ENCODE measurements around the gene HMX1.

HMX1 gene

DNA sequence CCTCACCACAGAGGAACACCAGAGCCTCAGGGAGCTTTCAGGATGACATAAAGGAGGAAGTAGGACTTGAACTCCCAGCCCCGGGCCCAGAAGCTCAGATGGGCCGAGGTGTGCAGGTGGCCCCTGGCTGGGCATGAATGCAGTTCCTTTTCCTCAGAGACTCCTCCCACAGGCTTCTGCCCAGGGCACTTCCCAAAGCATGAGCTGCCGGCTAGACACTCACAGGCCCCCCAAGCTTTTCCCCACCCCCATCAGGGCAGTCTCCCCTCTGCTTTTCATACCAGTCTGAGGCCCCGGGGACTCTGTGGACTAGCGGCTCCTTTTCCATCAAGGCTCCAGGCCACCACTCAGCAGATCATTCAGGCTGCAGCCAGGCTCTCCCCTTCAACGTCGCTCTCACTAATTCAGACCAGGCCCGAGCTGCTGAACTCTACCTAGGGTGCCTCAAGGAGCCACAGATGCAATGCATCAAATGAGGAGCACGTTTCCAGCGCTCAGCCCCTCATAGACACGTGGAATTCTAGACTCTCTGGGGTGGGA lies 36.9 kb downstream of the HMX1 start:
- no peak for DNase-seq
- in situ Hi-C loops (cut with MboI; ENCODE audit: low pct_unique_long_range_greater_than_20kb, low sequenced_read_pairs) = no loop called here

DNA sequence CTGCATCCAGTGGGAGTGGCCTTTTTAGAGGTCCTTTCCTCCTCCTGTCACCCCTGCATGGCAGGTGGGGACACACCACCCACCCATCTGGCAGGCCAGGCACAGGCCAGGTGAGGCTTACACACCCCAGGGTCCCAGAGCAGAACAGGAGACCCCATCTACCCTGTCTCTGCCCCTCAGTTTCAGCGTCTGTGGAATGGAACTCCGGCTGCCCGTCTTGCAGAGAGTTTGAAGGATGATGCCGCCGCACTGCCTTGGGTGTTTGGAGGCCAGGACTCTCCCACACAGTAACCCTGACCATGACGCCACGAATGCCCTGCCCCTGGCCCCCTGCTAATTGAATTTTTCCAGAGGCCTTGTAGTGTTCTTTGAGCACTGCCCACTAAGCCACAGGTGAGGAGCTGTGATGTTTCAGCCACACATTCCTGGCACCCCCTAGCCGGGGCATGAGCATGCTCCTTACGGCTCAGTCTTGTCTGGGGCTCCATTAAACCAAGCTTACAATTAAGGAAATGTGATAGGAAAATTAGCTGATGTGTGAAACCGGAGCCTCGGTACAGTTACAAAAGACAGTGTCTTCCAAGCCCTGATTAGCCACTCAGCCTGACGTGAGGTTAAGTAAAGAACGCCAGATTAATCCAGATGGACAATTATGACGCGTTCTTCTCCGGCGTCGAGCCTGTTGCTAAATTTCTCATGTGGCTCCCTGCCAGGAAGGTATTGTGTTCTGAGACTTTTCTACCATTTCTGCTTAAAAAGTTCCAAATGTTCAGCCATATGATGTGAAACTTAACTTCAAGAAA lies 39.3 kb downstream of the HMX1 start:
- in situ Hi-C loops (cut with MboI; ENCODE audit: low pct_unique_long_range_greater_than_20kb, low sequenced_read_pairs) = no loop called here
- DNase-seq = no peak

DNA sequence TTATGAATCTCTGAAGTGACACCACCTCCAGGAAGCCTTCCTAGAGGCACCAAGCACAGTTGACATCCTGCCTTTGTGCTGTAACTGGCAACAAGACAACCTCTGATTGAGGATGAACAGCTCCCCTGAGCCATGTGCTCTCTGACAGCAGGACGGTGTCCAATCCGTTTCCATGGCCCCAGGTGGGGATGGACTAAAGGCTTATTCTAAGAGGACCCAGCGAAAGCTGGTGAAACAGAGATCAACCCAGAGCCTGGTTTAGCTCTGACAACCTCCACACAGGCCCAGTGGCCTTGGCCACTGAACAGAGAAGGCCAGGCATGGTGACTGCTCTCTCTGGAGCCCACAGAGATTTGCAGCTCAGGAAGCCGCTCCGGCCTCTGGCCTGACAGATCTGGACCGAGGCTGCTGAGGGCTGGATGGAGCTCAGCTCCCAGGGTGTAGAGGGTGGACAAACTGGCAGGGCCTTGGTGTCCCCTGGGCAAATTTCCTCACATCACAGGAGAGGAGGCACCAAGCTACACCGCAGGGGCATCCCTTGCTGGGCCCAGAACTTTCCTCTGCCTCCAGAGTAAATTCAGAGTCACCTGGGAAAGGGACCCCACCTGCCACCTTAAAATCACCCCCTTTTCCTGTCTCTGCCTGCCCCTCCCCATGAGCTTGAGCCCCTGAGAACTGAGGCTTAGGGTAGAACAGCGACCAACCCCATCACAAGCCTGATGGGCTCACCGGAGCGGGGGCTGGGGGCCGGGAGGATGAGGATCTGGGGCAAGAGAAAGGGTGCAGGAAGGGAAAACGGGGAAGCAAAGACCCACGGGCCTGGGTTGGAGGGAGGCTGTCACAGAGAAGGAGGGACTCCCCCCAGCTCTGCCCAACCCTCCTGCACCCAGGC lies 40.2 kb downstream of the HMX1 start:
- no peak for DNase-seq
- in situ Hi-C loops (cut with MboI; ENCODE audit: low pct_unique_long_range_greater_than_20kb, low sequenced_read_pairs) = no loop called here

DNA sequence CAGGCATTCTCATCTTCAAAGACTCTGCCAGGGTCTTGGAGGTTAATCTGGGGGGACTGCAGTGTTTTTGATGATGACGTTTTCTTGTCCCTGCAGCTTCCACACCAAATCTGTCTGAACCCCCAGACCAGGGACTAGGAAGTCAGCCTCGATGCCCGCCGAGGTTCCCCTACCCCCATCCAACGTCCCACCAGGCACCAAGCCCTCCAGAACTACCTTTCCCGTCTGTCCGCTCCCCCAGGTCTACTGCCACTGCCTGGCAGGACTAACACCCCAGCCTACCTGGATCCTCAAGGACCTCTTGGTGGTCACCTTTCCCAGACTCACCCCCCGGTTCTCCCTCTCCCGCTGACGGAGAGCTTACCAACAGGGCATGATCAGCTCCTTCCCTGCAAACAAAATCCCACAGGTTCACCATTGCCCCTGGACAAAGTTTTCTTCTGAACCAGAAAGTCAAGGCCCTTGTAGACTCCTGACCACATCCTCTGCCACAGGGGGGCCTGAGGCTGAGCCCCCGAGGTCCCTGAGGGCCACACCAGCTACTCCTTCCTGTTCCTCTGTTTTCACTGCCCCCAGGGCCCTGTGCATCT lies 40.9 kb downstream of the HMX1 start:
- no peak for DNase-seq
- in situ Hi-C loops (cut with MboI; ENCODE audit: low pct_unique_long_range_greater_than_20kb, low sequenced_read_pairs) = no loop called here

DNA sequence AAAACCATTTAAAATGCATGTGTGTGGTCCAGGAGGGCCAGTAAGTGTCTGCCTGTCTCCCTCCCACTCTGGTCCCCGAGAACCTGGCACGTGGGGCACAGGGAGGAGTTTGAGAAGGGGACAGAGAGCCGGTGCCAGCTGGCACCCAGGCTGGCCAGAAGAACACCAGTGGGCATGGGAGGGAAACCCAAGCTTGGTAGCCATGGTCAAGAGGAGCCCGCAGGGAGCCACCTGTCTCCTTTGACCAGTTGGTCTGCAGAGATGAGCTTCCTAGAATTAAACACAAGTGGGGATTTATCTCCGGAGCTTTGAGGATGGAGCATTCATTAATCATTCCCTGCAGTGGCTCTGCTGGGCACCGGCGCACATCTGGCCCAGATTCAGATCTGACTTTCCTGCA lies 41.6 kb downstream of the HMX1 start:
- DNase-seq = no peak

DNA sequence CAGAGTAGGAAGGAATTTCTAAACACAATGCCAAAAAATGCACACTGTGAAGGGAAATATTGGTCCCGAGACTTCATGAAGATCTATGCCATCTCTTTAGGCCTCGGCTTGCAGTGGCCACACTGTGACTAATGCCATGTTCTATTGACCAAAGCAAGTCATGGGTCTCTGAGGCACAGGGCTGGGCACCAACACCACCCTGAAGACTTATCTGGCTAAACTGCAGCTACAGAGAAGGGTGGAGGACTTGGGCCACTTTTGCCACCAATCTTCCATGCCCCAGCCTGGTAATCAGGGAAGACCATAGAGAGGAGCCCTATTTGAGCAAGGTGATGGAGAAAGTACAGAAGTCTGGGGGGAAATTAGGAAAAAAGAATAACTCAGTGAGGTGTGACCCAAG lies 42.1 kb downstream of the HMX1 start:
- no peak for DNase-seq
- in situ Hi-C loops (cut with MboI; ENCODE audit: low pct_unique_long_range_greater_than_20kb, low sequenced_read_pairs) = no loop called here

More for the DNA sequence above, 41.6 kb downstream of the HMX1 start:
- in situ Hi-C loops (cut with MboI; ENCODE audit: low pct_unique_long_range_greater_than_20kb, low sequenced_read_pairs) = no loop called here

DNA sequence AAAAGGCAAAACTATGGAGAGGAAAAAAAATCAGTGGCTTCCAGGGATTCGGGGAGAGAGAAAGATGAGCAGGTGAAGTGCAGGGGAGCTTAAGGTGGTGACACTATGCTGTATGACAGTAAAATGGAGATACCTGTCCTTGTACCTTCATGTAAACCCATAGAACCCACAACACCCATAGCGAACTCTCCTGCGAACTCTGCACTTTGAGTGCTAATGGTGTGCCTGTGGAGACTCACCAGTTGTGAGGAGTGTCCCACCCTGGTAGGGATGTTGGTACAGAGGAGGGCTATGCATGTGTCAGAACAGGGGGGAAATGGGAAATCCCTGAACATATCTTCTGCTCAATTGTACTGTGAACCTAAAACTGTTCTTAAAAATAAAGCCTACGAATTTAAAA lies 42.8 kb downstream of the HMX1 start:
- in situ Hi-C loops (cut with MboI; ENCODE audit: low pct_unique_long_range_greater_than_20kb, low sequenced_read_pairs) = no loop called here
- no peak for DNase-seq

DNA sequence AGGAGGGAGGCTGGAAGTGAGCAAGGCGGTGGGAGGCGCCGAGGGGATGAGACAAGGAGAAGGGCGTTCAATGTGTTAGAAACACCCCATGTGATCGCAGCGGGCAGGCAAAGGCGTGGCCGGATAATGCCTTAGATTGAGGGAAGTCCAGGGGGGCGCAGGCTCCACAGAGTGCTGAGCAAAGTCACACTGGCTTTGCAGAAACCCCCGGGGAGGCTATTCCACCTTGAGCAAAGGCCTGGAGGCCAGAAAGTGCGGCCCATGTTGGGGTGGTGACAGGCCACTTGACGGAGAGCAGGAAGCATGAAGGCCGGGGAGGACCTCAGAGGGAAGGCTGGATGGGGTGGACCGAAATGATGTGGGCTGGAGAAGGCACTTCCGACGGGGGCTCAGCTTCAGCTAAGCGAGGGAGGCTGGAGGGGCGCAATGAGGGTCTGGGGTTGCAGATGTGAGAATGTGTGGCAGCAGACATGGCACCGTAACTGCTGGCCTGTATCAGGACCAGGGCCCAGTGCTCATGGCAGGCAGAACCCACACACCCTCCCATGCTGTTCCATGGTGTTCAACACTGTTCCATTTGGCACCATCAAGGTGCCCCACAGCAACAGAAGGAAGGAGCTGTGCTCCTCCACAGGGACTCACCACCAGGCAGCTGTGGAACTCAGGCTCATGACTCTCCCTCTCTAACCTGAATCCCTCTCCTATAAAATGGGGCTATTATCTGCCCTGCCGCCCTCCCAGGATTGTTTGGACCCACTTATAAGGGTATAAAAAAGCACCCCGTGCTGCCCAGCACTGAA lies 50.3 kb downstream of the HMX1 start:
- in situ Hi-C loops (cut with MboI; ENCODE audit: low pct_unique_long_range_greater_than_20kb, low sequenced_read_pairs) = no loop called here
- DNase-seq = no peak

DNA sequence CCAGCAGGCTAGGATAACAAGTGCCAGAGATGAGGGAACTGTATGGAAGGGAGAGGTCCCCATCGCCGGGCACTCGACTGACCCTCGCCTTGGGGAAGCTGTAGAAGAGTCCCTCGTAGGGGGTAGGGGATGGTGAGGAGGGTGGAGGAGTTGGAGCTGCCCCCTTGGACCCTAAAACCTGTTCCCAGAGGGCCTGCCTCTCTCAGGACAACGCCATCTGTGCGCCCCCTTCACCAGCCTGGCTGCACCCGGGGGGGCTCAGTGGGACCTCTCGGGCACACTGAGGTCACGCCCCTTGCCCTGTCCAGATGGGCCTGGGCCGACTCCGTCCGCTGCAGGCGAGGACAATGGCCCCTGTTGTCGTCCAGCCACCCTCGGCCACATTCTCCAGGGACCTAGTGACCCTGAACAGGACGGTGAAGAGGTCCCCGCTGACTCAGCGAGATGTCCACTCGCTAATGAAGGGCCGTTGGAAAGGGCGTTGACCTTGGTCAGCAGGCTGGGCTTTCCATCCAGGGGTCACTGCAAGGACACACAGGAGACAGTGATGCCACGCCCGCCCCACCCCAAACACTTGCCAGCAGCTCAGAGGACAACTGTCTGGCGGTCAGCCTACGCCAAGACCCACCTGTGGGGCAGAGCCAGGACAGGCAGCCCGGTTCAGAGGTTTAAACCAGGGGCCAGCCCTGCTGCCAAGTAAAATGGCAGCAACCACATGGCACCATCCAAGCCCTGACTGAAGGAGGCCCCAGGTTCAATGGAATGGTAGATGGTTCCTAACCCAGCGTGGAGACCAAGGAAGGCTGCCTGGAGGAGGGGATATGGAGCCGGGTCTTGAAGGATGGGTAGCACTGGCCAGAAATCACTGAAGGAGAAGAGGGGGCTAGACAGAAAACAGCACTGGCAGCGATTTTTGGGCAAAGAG lies 51.2 kb downstream of the HMX1 start:
- in situ Hi-C loops (cut with MboI; ENCODE audit: low pct_unique_long_range_greater_than_20kb, low sequenced_read_pairs) = no loop called here

DNA sequence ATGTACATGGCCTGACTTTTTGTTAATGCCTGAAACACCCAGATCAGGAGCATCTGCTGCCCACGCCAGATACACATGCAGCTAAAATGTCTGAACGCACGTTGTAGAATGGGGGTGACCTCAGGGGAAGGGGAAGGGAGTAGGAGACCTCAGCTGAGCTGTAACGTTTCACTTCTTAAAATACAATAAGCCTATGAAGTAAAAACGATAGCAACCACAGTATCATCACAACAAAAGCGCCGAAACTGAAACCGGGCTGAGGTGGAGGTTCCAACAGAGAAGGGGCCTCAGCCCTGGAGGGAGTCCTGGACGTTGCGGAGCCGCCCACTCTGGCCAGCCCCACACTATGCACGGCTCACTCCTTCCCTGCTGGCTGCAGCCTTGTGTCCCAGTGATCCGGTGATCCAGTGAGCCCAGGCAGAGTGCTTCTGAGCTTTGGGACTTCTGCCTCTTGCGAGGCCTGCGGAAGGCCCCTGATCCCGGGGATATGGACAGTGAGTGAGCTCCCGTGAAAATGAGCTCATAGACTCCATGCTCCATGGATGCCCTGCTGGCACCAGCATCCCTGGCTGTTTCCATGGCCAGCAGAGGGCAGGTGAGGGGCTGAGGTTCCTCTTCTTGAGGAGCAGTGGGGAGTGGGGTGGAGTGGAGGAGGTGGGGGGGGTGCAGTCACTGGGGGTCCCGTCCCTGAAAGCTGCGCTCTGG lies 52.0 kb downstream of the HMX1 start:
- in situ Hi-C loops (cut with MboI; ENCODE audit: low pct_unique_long_range_greater_than_20kb, low sequenced_read_pairs) = no loop called here
- no peak for DNase-seq

More for the DNA sequence above, 51.2 kb downstream of the HMX1 start:
- DNase-seq = no peak

DNA sequence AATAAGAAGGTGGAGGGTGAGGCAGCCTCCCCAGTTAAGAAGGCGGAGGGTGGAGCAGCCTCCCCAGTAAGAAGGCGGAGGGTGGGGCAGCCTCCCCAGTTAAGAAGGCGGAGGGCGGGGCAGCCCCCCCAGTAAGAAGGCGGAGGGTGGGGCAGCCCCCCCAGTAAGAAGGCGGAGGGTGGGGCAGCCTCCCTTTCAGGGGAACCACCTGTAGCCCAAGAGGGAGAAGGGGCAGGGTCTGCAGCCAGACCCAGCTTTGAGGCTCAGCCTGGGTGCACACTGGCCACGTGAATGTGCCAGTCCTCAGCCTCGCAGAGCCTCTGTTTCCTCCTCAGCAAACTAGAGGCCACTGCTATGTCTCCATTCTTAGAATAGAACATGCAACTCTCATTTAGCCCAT lies 52.6 kb downstream of the HMX1 start:
- in situ Hi-C loops (cut with MboI; ENCODE audit: low pct_unique_long_range_greater_than_20kb, low sequenced_read_pairs) = no loop called here
- no peak for DNase-seq

DNA sequence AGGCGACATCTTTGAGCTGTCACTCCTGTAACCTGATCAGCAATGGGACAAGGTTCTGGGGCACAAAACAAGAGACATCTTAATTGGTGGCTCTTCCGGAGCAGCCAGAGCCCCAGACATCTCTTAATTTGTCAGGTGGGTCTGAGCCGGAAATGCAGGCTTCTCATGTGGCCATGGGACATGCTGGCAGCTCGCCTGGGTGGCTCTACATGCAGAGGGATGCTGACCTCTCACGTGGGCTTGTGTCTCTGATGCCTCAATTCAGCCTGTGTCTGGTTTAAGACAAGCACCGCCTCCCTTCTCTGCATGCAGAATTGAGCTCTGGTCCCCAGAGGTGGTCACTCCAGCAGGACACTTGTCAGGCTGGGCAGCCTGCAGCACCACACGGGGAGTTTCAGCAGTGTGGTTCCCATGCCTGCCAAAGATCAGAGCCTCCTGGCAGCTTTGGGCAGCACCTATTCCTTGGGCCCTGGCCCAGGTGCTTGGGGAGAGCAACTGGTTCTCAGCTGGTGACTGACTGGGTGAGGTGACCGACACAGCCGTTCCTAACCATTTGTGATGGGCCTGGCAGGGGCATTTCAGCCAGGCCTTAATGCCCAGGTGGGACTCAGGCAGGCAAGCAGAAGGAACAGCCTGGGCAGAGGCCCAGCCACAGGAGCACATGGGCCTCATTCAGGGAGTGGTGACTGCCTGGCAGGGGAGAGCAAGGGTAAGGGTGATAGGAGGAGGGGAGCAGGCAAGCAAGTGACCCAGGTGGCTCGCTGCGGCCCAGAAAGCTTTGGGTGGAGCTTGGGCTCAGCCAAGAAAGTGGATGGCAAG lies 53.4 kb downstream of the HMX1 start:
- in situ Hi-C loops (cut with MboI; ENCODE audit: low pct_unique_long_range_greater_than_20kb, low sequenced_read_pairs) = no loop called here
- DNase-seq = no peak

DNA sequence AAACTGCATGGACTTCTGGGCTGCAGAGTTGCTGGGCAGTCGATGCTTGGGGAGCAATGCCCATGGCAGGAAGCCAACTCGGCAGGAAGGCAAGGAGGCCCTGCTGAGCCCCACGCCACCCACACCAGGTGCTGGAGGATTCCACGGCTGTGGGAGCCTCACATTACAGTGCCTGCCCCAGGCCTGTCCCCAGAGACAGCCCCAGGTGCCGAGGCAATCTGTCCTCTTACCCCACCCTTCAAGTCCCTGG lies 53.9 kb downstream of the HMX1 start:
- DNase-seq = no peak
- in situ Hi-C loops (cut with MboI; ENCODE audit: low pct_unique_long_range_greater_than_20kb, low sequenced_read_pairs) = no loop called here

DNA sequence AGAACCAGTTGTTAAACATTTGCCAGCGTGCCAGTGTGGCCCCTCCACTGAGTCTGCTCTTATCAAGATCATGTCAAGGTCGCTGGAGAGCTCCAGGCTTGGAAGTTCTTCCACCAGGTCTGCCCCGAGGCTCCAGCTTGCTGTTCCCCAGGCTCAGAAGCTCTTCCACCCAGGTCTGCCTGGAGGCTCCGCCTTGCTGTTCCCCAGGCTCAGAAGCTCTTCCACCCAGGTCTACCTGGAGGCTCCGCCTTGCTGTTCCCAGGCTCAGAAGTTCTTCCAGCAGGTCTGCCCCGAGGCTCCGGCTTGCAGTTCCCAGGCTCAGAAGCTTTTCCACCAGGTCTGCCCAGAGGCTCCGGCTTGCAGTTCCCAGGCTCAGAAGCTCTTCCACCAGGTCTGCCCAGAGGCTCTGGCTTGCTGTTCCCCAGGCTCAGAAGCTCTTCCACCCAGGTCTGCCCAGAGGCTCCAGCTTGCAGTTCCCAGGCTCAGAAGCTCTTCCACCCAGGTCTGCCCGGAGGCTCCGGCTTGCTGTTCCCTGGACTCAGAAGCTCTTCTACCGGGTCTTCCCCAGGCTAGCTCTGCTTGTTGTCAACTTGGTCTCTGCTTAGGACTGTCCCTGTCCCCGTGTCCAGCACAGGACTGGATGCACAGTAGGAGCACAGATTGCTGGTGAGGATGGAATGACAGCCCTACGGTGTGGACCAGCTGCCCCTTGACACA lies 54.4 kb downstream of the HMX1 start:
- in situ Hi-C loops (cut with MboI; ENCODE audit: low pct_unique_long_range_greater_than_20kb, low sequenced_read_pairs) = no loop called here
- DNase-seq = no peak

All from KBM-7 (cell line).